ENCODE measurements around the gene MCM5.

MCM5 gene

GRCh38 chr22:35404176-35404575 lies 4.2 kb downstream of the MCM5 start:
- no peak for DNase-seq

DNA sequence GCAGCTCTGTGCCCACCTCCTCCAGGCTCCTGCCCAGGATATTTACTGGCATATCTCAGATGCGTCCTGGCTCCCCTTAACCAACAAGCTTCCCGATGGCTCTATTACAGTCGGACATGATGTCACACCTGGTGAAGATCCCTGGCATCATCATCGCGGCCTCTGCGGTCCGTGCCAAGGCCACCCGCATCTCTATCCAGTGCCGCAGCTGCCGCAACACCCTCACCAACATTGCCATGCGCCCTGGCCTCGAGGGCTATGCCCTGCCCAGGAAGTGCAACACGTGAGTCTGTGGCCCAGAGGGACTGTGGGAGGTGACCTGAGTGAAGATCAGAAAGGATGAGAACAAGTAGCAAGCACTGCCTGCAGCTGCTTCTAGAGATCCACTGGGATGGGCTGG lies 6.5 kb downstream of the MCM5 start:
- DNase-seq = no peak

- no peak for DNase-seq
Observed at GRCh38 chr22:35407362-35407761, 7.4 kb downstream of the MCM5 start.

DNA sequence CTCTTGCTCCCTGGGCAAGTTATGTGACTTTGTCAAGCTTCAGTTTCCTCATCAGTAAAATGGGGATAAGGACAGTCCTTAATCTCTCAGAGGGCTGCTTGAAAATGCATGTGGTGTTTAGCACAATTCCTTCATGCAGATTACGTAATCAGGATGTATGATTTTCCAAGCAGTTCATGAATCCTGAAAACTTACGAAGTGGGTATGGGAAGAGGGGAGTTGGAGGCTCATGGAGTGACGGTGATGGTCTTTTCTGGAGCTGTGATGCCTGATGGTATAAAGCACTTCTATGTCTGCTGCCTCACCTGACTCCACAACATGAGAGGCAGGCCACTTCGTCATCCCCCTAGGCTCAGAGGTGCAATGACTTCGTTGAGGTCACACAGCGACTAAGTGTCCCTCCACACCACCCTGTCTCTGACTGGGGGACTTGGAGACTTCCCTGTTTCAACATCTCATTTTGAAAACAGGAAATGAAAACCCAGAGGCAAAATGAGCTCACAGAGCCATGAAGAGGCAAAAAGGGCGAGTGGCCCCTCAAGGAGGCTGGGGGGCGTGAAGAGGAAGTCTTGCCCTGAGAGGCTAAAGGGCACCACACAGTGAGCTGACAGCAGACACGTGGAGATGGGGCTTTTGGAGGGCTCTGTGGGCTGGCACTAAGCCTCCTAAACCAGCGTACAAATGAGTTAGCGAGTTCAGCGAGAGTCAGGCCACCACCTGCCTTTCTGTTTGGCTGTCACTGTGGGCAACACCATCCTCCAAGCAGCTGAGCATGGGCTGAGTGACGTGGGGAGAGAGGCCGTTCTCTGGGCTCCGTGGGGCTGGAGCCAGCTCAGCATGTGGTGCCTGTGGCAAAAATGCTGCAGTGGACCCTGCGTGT lies 10.1 kb downstream of the MCM5 start:
- DNase-seq = peak; percentile 26

DNA sequence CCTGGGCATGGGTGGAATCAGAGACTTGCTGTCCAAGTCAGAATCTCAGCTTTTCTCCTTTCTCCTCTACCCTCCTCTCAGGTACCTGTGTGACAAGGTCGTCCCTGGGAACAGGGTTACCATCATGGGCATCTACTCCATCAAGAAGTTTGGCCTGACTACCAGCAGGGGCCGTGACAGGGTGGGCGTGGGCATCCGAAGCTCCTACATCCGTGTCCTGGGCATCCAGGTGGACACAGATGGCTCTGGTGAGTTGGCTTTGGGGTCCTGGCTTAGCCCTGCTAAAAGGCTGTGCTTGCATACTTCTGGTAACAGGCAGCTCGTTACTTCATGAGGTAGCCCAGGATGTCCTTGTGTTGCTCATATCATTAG lies 10.7 kb downstream of the MCM5 start:
- no peak for DNase-seq

DNA sequence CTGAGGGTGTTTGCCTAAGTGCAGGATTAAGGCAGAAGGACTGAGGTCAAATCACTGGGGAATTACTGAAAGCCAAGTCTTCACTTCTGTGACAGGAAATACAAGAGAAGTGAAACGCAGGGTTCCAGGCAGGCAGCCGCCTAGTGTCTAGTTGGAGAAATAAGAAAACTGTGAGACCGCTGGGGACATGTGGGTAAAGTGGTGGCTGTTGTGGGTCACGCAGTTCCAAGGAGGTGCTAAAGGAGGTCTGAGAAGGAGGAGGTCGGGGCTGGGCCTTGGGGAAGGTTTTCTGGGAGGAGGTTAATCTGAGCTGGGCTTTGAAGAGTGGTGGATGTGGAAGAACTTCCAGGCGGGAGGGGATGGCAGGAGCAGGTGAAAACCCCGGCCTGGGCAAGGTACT lies 11.2 kb downstream of the MCM5 start:
- DNase-seq = no peak

GRCh38 chr22:35413624-35414023 lies 13.7 kb downstream of the MCM5 start:
- no peak for DNase-seq

GRCh38 chr22:35417606-35418005 lies 17.7 kb downstream of the MCM5 start:
- no peak for DNase-seq

- DNase-seq = no peak
Observed at GRCh38 chr22:35418088-35418487, 18.1 kb downstream of the MCM5 start.

DNA sequence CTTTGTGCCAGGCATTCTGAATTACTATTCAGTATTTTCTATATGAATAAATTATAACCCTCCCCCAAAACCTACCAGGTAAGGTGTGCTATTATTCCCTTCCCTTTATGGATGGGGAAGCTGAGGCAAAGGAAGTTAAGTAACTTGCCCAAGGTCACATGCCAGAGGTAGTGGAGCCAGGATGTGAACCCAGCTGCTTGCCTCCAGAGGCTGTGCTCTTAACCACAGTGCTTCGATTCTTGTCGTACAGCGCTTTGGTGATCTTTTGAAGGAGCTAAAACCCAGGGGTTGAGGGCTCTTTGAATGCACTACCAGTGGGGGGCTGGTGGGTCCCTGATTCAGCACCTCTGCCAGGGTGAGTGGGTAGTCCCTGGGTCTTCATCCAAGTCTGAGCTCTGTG lies 18.8 kb downstream of the MCM5 start:
- no peak for DNase-seq

- DNase-seq = no peak
Observed at GRCh38 chr22:35419756-35420155, 19.8 kb downstream of the MCM5 start.

DNA sequence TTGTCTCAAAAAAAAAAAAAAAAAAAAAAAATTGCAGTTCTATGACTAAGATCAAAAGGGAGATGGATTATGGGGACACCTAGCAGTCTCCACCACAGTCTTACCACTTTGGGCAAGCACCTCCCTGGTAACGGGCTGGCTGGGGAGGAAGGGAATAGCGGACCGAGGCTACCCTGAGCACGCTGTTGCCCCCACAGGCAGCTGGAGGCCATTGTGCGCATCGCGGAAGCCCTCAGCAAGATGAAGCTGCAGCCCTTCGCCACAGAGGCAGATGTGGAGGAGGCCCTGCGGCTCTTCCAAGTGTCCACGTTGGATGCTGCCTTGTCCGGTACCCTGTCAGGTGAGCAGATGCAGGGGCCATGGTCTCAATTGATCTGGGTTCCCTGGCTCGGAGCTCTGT lies 21.2 kb downstream of the MCM5 start:
- DNase-seq = no peak

GRCh38 chr22:35422145-35422544 lies 22.2 kb downstream of the MCM5 start:
- no peak for DNase-seq

- DNase-seq = no peak
Observed at GRCh38 chr22:35422936-35423335, 23.0 kb downstream of the MCM5 start.

DNA sequence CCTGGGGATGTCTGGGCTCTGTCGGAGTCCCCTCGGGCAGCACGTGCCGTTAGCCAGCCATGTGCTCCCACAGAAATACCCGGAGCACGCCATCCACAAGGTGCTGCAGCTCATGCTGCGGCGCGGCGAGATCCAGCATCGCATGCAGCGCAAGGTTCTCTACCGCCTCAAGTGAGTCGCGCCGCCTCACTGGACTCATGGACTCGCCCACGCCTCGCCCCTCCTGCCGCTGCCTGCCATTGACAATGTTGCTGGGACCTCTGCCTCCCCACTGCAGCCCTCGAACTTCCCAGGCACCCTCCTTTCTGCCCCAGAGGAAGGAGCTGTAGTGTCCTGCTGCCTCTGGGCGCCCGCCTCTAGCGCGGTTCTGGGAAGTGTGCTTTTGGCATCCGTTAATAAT lies 24.1 kb downstream of the MCM5 start:
- no peak for DNase-seq

DNA sequence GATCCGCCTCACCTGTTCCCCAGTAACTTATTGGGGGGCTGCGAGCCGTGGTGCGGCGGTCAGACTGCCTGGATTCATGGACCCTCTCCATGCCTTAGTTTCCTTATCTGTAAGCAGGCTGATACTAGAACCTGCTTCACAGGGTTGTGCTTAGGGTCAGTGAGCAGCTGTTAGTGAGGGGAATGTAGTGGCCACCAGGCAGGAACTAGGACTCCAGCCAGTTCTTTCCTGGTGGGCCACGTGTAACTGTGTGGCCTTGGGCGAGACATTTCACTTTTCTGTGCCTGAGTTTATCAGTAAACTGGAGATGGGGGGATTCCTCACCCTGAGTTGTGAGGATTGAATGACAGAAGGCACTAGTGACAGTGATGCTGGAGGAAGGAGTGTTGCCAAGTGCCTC lies 24.8 kb downstream of the MCM5 start:
- no peak for DNase-seq

DNA sequence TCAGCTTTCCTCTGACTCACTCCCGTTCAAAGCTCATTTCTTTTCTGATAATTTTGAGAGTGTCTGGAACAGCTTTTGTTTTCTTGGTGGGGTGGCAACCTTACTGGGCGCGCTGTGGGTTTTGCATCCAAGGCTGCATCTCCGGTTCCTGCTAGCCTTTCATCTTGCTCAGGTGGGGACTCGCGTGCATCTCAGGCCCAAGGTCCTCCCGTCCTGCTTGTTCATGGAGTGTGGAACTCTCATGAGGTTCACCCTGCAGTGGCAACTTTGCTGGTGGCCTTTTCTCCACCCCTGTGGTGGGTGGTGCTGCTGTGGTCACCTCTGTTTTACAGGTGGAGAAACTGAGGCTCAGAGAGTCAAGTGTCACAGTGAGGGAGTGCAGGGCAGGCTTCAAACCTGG lies 25.6 kb downstream of the MCM5 start:
- DNase-seq = no peak

GRCh38 chr22:35425971-35426800 lies 26.2 kb downstream of the MCM5 start:
- DNase-seq = no peak

DNA sequence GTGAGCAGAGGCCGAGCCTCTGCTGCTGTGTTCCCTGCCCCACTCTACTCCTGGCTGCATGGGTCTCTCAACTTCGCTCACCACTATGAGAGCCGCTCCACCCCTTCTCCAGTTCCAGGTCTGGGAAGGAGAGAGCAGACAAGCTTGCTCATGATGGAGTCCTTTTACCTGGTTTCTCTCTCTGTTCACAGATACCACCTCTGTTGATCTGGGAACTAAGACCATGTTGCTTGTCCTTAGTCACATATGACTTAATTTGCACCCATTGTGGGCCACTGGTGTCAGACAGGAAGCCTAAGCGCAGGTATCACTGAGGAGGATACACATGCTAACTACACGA lies 26.8 kb downstream of the MCM5 start:
- no peak for DNase-seq

- DNase-seq = peak; percentile 41
Observed at GRCh38 chr22:35430897-35431322, 31.0 kb downstream of the MCM5 start.

- DNase-seq = no peak
Observed at GRCh38 chr22:35431483-35432227, 31.7 kb downstream of the MCM5 start.

DNA sequence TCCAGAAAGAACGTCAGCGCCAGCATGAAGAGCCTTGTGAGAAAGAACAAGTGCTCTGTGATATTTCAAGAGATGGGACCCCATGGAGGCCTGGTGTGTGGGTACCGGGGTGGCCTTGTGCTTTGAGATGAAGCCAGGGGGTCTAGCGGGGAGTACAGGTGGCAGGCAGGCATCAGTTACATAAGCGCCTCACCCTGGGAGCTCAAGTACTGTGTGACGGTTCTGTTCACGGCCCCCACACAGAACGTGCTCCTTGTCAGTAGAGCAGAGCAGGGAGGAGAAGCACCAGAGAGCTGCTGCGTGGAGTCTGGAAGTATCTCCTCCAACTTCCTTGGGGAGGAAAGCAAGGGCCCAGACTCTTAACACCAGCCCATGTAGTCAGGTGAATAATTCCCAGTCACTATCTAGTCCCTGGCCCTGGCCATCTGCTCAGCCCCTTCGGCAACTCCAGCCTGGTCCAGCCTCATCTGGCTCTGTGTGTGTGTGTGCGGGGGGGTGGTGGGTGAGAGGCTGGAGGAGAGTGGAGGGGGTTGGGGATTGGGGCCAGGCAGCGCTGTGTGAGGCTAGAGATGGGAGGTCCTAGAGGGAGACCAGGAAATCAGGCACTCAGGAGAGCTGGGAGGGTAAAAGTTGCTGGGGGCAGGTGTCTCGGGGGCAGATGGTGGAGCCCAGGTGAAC lies 32.4 kb downstream of the MCM5 start:
- no peak for DNase-seq
